ENCODE measurements around the gene PDE8A.
"Not testable (repeated sequence)": the region's sequence is repeated elsewhere in the genome, so short reads cannot be mapped to it uniquely, and the experiment has no call there.

The PDE8A gene

DNA sequence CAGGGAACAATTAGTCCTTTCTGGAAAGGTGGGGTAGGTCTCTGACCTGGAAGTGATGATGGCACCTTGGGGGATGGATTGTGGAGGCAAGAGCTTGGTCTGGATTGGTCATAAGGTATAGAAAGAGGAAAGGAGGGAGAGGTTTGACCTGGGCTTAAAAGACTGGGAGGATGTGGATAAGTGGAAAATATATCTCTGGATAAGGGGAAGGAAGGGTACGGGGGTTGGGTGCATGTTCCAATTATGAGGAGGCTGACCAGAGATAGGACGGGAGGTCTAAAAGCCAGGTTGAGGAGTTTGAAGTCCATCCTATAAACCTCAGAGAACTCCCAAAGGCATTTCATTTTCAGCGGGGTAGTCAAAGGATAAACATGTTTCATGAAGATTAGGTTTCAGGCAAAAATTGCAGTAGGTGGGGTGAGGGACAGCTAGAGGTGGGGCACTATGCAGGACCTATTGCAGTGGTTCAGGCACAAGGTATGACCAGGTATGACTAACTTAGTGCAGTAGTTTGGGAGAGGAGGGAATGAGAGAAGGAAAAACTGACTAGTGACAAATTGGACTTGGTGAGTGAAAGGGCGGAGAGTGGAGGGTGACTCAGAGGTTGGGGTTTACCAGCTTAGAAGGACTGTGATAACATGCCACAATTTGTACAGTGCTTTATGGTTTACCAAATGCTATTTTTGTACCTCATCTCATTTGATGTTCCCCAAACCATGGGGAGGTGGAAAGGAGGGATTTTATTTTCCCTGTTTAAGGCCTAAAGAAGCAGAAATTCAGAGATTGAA lies 10.7 kb downstream of the PDE8A start:
- DNase-seq = no peak

- DNase-seq = no peak
Measured at GRCh38 chr15:84996055-84996454, 14.4 kb downstream of the PDE8A start.

GRCh38 chr15:84996714-84997113 lies 15.1 kb downstream of the PDE8A start:
- DNase-seq = not testable (repeated sequence)

DNA sequence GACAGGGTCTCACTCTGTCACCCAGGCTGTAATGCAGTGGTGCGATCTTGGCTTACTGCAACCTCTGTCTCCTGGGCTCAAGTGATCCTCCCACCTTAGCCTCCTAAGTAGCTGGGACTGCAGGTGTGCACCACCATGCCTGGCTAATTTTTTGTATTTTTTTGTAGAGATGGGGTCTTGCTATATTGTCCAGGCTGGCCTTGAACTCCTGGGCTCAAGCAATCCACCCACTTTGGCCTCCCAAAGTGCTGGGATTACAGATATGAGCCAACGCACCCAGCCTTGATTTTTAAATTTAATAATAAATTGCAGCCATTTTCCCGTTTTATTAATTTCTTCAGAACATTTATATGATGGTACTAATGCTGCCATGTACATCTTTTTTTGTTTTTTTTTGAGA lies 15.6 kb downstream of the PDE8A start:
- DNase-seq = not testable (repeated sequence)

GRCh38 chr15:85000189-85000864 lies 18.7 kb downstream of the PDE8A start:
- DNase-seq = no peak

DNA sequence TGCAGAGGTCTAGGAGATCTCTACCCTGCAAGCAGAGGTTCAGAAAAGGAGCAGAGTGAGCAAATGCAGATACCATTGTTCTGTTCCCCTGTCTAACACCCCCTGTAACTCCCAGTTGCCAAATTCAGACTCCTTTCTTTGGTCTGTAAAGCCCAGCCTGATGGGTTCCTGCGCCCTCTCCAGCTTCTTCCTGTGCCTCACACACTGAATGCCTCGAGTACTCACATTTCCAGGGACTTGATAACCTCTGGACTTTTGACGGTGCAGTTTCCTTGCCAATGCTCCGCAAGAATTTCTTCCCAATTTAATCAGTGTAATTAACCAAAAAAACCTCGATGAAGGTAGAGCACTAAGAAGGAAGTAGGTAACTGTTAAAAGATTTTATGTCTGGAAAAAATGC lies 19.3 kb downstream of the PDE8A start:
- no peak for DNase-seq

GRCh38 chr15:85002517-85002916 lies 20.9 kb downstream of the PDE8A start:
- DNase-seq = no peak

DNA sequence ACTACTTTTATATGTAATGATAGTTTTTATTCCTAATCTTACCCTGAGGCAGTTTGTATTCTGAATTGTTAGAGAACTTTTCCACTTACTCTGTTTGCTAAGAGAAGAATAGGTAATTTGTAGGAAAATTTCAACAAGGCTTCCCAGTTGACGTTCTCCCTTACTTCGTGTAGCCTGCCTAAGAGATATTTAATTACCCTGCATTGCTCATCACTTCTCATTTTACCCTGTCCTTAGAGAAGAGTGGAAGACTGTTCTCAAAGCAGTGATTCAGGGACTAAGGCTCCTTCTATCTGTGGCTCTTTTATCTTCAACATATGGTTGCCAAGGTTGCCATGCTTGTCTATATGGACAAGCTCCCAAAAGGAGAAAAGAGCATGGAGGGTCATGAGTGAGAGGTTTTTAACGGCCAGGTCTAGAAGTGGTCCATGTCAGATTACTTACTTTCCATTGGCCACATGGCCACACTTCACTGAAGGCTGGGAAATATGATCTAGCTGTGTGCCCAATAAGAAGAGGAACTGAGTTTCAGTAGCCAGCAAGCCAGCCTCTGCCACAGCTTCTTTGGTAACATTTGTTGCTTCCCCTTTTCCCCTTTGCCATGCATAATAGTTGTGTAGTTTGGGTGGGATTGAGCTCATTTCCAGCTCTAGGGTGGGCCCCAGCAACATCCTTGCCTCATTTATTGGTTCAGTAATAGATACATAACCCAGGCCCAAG lies 22.1 kb downstream of the PDE8A start:
- DNase-seq = no peak

DNA sequence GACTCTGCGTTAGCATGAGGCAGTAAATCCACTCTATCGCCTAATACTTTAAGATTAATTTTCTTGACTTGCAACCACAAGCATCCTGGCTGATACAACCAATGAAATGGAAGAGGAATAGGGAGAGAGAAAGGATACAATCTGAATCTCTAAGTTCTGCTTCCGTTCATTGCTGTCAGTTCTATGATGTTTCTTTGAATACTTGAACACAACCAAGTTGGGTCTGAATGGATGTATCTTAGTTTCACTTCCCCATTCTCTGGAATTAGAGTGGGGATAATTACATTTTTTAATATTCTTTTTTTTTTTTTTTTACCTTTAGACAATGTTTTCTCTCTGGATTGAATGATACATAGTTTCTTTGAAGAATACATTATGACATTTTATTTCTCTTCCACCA lies 22.9 kb downstream of the PDE8A start:
- no peak for DNase-seq

DNA sequence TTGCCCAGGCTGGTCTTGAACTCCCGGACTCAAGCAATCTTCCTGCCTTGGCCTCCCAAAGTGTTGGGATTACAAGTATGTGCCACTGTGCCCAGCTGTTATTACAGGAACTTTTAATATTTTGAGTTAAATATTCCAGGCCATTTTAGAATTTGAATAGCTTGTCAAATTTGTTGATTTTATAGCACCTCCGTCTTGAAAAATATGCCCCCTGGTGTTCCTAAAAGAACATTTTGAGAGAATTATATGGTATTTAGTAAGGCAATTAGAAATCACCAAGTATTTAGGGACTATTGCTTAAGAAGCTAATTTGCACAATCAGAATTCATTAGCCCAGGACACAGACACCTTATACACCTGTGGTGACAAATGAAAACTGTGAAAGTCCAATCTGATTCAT lies 23.7 kb downstream of the PDE8A start:
- no peak for DNase-seq

DNA sequence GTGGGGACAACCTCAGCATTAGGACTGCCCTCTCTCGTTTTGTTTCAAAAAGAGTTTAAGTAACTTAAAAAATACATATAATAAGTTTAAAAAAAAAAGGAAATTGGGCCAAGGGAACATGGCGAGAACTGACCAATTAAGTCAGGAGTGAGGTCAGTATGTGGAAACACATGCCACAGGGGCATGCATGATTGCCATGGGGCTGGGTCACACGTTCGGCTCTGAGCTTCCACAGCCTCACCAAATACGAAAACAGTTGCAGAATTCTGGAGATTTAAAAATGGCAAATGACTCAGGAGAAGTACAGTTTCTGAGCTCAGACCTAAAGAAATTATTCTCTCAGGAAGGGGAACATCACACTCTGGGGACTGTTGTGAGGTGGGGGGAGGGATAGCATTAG lies 24.1 kb downstream of the PDE8A start:
- no peak for DNase-seq

DNA sequence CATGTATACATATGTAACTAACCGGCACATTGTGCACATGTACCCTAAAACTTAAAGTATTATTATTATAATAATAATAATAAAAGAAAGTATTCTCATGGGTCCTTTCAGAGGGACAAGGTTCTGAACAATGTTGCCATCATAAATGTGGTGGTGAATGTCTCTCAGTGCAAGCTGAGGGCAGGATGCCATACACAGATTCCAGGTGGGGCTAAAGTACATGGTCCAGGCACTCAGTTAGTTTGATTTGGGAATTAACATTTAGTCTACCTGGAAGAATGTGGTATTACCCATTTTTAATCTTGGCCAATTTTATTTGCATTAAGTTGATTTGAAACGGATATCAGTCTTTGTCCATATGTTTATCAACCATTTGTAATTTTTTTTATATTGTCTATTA lies 24.5 kb downstream of the PDE8A start:
- no peak for DNase-seq

- DNase-seq = no peak
Measured at GRCh38 chr15:85006655-85007054, 25.0 kb downstream of the PDE8A start.

DNA sequence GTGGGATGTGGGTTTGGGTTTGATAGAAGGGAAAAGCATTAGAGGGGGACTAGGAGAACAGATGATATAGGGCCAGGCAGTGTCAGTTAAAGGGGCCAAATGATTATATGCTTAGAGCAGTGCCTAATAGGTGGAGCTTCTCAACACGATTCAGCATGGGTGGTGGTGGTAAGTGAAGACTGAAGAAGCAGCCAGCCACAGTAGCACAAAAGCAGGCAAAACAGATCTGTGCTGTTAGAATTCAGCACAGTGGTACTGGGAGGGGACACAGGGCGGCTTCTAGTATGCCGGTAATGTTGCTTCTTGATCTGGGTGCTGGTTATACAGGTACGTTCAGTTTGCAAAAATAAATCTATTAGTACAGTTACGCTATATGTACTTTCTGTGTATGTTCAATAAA lies 25.5 kb downstream of the PDE8A start:
- DNase-seq = no peak

DNA sequence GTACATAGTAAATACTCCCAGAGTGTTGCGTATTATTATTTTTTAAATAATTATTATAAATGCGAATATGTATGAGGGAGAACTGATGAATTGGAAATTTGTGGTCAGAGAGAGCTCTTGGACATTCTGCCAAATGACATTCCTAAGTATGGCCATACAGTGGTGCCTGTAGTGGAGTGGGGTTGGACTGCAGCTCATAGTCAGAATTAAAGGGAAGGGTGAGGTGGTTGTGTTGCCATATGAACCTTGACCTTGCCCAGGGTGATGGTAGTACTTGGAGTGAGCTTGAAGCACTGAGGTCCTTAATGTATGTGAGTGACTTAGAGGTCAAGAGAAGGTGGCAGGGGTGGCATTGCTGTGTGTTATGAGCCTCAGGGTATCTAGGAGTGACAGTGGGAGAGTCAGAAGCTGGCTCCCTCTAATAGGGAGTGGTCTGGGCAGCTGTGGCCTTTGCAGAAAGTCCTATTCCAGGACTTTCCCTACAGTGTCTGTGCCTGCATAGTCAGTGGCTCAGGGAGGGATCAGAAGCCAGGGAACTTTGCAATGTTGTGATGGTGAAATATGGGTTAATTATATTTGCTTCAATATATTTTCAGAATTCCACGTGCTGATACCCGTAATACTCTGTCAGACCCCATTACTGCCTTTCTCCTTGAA lies 26.2 kb downstream of the PDE8A start:
- DNase-seq = no peak

DNA sequence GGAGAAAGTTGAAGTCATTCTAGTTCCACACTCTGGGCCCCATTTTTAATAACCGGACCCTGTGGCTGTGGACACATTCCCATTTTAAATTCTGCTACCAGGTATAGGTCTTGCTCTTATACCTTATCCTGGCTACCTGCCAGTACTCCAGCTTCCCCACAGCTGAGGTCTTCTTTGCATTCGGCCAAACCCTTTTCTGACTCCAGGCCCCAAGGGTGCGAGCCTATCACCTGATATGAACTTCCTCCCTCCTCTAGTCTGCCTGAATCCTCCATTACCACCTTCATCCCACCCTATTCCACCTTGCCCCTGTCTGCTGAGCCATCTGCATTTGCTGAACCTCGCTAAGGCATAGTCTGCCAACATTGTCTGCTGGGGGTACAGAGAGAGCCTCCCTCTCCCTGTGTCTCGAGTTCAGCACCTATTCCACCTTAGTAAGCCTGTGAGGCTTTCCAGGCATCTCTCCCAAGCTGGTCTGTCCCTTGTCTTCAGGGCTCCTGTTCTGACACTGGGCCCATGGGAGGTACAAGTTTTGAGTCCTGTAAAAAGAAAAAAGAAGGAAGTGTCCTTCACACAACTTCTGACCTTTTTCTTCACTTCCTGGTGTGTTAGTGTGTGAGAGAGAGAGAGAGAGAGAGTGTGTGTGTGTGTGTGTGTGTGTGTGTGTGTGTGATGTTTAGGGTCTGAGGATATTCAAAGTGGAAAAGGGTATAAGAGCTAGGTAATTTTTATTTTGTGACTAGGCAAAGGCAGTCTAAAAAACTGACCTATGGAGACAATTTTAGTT lies 27.0 kb downstream of the PDE8A start:
- no peak for DNase-seq

GRCh38 chr15:85009435-85009834 lies 27.8 kb downstream of the PDE8A start:
- DNase-seq = no peak

- no peak for DNase-seq
Measured at GRCh38 chr15:85010071-85010385, 28.4 kb downstream of the PDE8A start.

GRCh38 chr15:85010386-85011159 lies 28.9 kb downstream of the PDE8A start:
- DNase-seq = no peak

- DNase-seq = no peak
Measured at GRCh38 chr15:85011160-85011571, 29.5 kb downstream of the PDE8A start.

DNA sequence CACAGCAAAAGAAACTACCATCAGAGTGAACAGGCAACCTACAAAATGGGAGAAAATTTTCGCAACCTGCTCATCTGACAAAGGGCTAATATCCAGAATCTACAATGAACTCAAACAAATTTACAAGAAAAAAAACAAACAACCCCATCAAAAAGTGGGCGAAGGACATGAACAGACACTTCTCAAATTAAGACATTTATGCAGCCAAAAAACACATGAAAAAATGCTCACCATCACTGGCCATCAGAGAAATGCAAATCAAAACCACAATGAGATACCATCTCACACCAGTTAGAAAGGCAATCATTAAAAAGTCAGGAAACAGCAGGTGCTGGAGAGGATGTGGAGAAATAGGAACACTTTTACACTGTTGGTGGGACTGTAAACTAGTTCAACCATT lies 30.1 kb downstream of the PDE8A start:
- DNase-seq = not testable (repeated sequence)

DNA sequence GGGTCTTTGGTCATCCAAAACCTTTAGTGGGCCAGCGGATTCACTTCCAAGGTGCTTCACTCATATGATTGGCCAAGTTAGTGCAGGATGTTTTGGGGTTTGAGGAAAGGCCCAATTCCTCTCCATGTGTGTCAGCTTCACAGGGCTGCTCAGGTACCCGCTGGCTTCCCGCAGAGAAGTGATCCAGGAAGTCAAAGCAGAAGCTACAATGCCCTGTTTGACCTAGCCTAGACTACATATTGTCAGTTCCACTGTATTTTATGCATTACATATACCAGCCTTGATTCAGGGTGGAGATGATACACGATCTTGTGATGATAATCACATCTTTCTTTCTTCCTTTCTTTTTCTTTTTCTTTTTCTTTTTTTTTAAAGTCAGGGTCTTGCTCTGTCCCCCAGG lies 32.1 kb downstream of the PDE8A start:
- DNase-seq = no peak

Data from GOT3 (cell line).